Measurements from ENCODE around the gene TRAK1. TPM values are rescaled to one million over a fixed set of nuclear protein-coding genes. Genes with fewer than 3 reads are reported as not detected.

Gene TRAK1
- total RNA-seq, 1 donor from 2014 or later = 36.8 TPM

DNA sequence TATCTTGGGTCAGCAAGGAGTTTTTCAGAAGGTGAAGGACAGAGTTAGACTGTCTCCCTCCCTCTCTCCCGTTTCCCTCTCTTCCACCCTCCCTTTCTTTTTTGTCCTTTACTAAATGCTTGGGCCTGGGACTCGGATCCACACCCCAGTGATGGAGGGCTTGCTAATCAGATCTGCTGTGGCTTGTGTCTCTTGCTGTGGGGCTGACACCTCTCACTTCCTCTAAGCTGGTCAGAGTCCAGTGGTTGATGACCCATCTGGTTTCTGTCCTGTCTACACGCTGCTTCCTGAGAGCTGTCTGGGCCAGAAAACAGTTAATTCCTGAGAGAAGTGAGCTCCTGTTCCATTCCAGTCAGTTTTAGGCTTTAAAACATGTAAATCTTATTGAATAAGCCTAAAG lies 849 bp downstream of the TRAK1 start:
- no peaks in the 10 kb centered on the region for H3K36me3 ChIP-seq
- TF ChIP-seq POLR2A (IDR thresholded peaks at IDR 0.05) (no peak), POLR2AphosphoS5 (IDR thresholded peaks at IDR 0.05; ENCODE audit: insufficient read depth in 1 of 2, low read depth in 1 of 2) (no peak)
- TF ChIP-seq, protein P1, sequence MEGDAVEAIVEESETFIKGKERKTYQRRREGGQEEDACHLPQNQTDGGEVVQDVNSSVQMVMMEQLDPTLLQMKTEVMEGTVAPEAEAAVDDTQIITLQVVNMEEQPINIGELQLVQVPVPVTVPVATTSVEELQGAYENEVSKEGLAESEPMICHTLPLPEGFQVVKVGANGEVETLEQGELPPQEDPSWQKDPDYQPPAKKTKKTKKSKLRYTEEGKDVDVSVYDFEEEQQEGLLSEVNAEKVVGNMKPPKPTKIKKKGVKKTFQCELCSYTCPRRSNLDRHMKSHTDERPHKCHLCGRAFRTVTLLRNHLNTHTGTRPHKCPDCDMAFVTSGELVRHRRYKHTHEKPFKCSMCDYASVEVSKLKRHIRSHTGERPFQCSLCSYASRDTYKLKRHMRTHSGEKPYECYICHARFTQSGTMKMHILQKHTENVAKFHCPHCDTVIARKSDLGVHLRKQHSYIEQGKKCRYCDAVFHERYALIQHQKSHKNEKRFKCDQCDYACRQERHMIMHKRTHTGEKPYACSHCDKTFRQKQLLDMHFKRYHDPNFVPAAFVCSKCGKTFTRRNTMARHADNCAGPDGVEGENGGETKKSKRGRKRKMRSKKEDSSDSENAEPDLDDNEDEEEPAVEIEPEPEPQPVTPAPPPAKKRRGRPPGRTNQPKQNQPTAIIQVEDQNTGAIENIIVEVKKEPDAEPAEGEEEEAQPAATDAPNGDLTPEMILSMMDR (IDR thresholded peaks at IDR 0.05) = no peak
- H3K4me3 ChIP-seq = peak overlapping the region; percentile 34 to 44
- H3K27me3 ChIP-seq = no peaks in the 10 kb centered on the region
- peaks cover 37% of the 10 kb centered on the region for H3K4me1 ChIP-seq
- H3K27ac ChIP-seq = peak overlapping the region; percentile 83
- no peaks in the 10 kb centered on the region for H3K9me3 ChIP-seq
- DNase-seq (ENCODE audit: extremely low spot score in 2 of 2) = no peak
- intact Hi-C loops (cut with DNase I) = loop anchor here (5.0 kb wide), 1 partner anchor 200 kb away; no protein-coding TSS in a partner anchor

DNA sequence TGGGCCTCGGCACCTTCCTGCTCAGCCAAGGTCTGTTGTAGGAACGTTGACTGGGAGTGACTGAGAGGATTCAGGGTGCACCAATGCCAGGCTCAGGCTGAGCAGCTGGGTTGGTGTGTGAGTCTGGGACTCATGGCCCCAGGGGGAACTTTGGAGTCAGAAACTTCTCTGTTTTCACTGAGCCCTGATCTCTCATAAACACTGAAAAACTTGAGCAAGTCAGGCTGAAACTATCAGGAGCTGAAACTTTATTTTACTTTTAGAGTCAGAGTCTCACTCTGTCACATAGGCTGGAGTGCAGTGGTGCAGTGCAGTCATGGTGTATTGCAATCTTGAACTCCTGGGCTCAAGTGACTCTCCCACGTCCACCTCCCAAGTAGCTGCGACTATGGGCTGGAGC lies 3.0 kb downstream of the TRAK1 start:
- Histone ChIP-seq H3K4me3 (no peak overlapping the region), H3K36me3 (no peaks in the 10 kb centered on the region), H3K27me3 (no peaks in the 10 kb centered on the region), H3K27ac (peak overlapping the region; percentile 23), H3K9me3 (no peaks in the 10 kb centered on the region), H3K4me1 (peaks cover 58% of the 10 kb centered on the region)
- intact Hi-C loops (cut with DNase I) = loop anchor here (5.0 kb wide), 1 partner anchor 202 kb away; no protein-coding TSS in a partner anchor
- TF ChIP-seq POLR2AphosphoS5 (IDR thresholded peaks at IDR 0.05; ENCODE audit: insufficient read depth in 1 of 2, low read depth in 1 of 2) (no peak), POLR2A (IDR thresholded peaks at IDR 0.05) (no peak)
- TF ChIP-seq, protein P1 (IDR thresholded peaks at IDR 0.05) = no peak
- DNase-seq (ENCODE audit: extremely low spot score in 2 of 2) = no peak

DNA sequence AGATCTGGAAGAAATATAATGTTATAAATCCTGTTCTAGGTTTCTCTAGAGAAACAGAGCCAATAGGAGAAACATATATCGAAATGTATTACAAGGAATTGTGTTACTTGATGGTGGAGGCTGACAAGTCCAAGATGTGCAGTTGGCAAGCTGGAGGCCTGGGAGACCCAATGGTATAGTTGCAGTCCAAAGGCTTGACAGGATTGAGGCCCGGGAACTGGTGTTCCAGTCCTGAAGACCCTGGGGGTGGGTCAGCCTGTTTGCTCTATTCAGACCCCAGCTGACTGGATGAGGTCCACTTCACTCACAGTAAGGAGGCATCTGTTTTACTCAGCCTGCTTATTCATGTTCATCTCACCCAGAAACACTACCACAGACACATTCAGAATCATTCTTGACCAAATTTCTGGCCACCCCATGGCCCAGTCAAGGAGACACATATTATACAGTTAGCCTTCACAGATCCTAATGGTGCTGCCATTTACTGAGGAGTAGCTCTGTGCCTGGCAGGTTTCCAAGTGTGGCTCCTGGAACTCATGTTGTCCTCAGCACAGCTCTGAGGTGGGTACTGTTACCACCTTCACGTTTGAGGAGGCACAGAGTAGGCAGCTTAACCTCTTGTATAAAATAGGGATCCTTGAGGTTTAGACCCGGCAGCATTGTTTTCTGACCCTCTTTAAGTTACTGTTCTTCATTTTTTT lies 3.7 kb downstream of the TRAK1 start:
- intact Hi-C loops (cut with DNase I) = loop anchor here (5.0 kb wide), 2 partner anchors 83 to 203 kb away; no protein-coding TSS in a partner anchor
- no peak for DNase-seq (ENCODE audit: extremely low spot score in 2 of 2)
- Histone ChIP-seq H3K4me3 (no peak overlapping the region), H3K9me3 (no peaks in the 10 kb centered on the region), H3K27me3 (no peaks in the 10 kb centered on the region), H3K4me1 (peaks cover 63% of the 10 kb centered on the region), H3K36me3 (no peaks in the 10 kb centered on the region), H3K27ac (peak overlapping the region; percentile 23)
- TF ChIP-seq, protein P1 (IDR thresholded peaks at IDR 0.05) = no peak

DNA sequence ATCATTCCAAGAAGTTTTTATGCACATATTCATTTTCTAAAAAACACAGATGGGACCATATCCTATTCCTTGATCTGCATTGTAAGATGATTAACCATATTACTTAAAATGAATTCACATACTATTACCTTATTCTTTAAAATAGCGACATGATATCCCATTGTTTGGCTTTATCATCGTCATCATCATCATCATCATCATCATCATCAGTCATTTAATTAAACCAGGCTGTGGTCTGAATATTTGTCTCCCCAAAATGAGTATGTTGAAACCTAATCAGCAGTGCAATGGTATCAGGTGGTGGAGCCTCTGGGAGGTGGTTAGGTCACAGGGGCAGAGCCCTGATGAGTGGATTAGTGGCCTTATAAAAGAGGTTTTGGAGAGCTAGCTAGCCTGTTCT lies 4.4 kb downstream of the TRAK1 start:
- no peaks in the 10 kb centered on the region for H3K9me3 ChIP-seq
- DNase-seq (ENCODE audit: extremely low spot score in 2 of 2) = no peak
- TF ChIP-seq POLR2A (IDR thresholded peaks at IDR 0.05) = no peak
- TF ChIP-seq POLR2AphosphoS5 (IDR thresholded peaks at IDR 0.05; ENCODE audit: insufficient read depth in 1 of 2, low read depth in 1 of 2) = no peak
- TF ChIP-seq, protein P1 (IDR thresholded peaks at IDR 0.05) = no peak
- no peak overlapping the region for H3K4me3 ChIP-seq
- H3K27me3 ChIP-seq = no peaks in the 10 kb centered on the region
- H3K36me3 ChIP-seq = no peaks in the 10 kb centered on the region
- intact Hi-C loops (cut with DNase I) = loop anchor here (5.0 kb wide), 1 partner anchor 83 kb away; no protein-coding TSS in a partner anchor
- peaks cover 65% of the 10 kb centered on the region for H3K4me1 ChIP-seq
- H3K27ac ChIP-seq = no peak overlapping the region

Data from vagina (tissue), 2 donors.